ENCODE measurements around the gene TTBK2. TPM values are rescaled to one million over a fixed set of nuclear protein-coding genes. Genes with fewer than 3 reads are reported as not detected.

Gene TTBK2
- polyA plus RNA-seq, 1 donor from 2014 or later, result 15.2 TPM

DNA sequence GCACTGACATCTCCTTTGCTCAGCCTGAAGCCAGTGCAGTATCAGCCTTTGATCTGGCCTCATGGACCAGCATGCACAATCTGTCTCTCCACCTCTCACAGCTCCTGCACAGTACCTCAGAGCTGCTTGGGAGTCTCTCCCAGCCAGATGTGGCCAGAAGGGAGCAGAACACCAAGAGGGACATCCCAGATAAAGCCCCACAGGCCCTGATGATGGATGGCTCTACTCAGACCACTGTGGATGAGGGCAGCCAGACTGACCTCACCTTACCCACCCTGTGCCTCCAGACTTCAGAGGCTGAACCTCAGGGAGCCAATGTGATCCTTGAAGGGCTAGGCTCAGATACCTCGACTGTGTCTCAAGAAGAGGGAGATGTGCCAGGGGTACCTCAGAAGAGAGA, 228.0 kb downstream of the TTBK2 start:
- H3K4me3 ChIP-seq (ENCODE audit: low read length), result no peak overlapping the region
- no peaks in the 10 kb centered on the region for H3K36me3 ChIP-seq (ENCODE audit: insufficient read depth, low read length)
- H2AFZ ChIP-seq (ENCODE audit: low read depth, low read length), result no peak overlapping the region

DNA sequence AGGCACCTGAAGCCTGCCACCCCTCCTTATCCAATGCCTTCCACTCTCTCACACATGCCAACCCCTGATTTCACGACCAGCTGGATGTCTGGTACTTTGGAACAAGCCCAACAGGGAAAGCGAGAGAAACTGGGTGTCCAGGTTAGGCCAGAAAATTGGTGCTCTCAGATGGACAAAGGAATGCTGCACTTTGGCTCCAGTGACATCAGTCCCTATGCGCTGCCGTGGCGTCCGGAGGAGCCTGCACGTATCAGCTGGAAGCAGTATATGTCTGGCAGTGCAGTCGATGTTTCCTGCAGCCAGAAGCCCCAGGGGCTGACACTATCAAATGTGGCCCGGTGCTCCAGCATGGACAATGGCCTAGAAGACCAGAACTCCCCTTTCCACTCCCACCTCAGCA, 228.8 kb downstream of the TTBK2 start:
- no peaks in the 10 kb centered on the region for H3K27me3 ChIP-seq (ENCODE audit: insufficient read depth, low read depth, low read length)
- H3K79me2 ChIP-seq (replicated peaks; ENCODE audit: insufficient read depth, low read length), result no peaks in the 10 kb centered on the region
- H3K9me3 ChIP-seq (ENCODE audit: low read length), result no peaks in the 10 kb centered on the region
- H3K9ac ChIP-seq (ENCODE audit: low read length), result no peak overlapping the region
- no peaks in the 10 kb centered on the region for H4K20me1 ChIP-seq (ENCODE audit: insufficient read depth)
- H3K4me3 ChIP-seq (ENCODE audit: low read length), result no peak overlapping the region
- H3K27ac ChIP-seq (ENCODE audit: low read length), result no peak overlapping the region
- no peak overlapping the region for H3K4me2 ChIP-seq (ENCODE audit: low read length)
- H3K9me2 ChIP-seq (ENCODE audit: insufficient read depth, low read length), result no peaks in the 10 kb centered on the region
- TF ChIP-seq POLR2AphosphoS5 (IDR thresholded peaks at IDR 0.05) (no peak), CTCF (IDR thresholded peaks at IDR 0.05; ENCODE audit: poor library complexity, severe bottlenecking) (no peak), TAF1 (IDR thresholded peaks at IDR 0.05; ENCODE audit: low read depth) (no peak), EP300 (conservative IDR thresholded peaks at IDR 0.05; ENCODE audit: poor library complexity, severe bottlenecking) (no peak), MXI1 (conservative IDR thresholded peaks at IDR 0.05; ENCODE audit: poor library complexity, severe bottlenecking) (no peak), SMC3 (conservative IDR thresholded peaks at IDR 0.05; ENCODE audit: poor library complexity) (no peak), RAD21 (conservative IDR thresholded peaks at IDR 0.05) (no peak), EZH2 (IDR thresholded peaks at IDR 0.05; ENCODE audit: borderline replicate concordance, insufficient read depth, low read length, poor library complexity, severe bottlenecking) (no peak)
- TF ChIP-seq, protein P1, sequence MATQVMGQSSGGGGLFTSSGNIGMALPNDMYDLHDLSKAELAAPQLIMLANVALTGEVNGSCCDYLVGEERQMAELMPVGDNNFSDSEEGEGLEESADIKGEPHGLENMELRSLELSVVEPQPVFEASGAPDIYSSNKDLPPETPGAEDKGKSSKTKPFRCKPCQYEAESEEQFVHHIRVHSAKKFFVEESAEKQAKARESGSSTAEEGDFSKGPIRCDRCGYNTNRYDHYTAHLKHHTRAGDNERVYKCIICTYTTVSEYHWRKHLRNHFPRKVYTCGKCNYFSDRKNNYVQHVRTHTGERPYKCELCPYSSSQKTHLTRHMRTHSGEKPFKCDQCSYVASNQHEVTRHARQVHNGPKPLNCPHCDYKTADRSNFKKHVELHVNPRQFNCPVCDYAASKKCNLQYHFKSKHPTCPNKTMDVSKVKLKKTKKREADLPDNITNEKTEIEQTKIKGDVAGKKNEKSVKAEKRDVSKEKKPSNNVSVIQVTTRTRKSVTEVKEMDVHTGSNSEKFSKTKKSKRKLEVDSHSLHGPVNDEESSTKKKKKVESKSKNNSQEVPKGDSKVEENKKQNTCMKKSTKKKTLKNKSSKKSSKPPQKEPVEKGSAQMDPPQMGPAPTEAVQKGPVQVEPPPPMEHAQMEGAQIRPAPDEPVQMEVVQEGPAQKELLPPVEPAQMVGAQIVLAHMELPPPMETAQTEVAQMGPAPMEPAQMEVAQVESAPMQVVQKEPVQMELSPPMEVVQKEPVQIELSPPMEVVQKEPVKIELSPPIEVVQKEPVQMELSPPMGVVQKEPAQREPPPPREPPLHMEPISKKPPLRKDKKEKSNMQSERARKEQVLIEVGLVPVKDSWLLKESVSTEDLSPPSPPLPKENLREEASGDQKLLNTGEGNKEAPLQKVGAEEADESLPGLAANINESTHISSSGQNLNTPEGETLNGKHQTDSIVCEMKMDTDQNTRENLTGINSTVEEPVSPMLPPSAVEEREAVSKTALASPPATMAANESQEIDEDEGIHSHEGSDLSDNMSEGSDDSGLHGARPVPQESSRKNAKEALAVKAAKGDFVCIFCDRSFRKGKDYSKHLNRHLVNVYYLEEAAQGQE (IDR thresholded peaks at IDR 0.05; ENCODE audit: borderline replicate concordance), result no peak
- no peak overlapping the region for H2AFZ ChIP-seq (ENCODE audit: low read depth, low read length)
- no peaks in the 10 kb centered on the region for H3F3A ChIP-seq (ENCODE audit: insufficient read depth, low read length, poor library complexity, severe bottlenecking)
- no peaks in the 10 kb centered on the region for H3K36me3 ChIP-seq (ENCODE audit: insufficient read depth, low read length)

More for the DNA sequence above, 228.0 kb downstream of the TTBK2 start:
- no peak overlapping the region for H3K27ac ChIP-seq (ENCODE audit: low read length)
- TF ChIP-seq POLR2AphosphoS5 (IDR thresholded peaks at IDR 0.05), result no peak
- no peak for TF ChIP-seq EP300 (conservative IDR thresholded peaks at IDR 0.05; ENCODE audit: poor library complexity, severe bottlenecking)
- TF ChIP-seq, protein P1 (IDR thresholded peaks at IDR 0.05; ENCODE audit: borderline replicate concordance), result no peak
- TF ChIP-seq TAF1 (IDR thresholded peaks at IDR 0.05; ENCODE audit: low read depth), result no peak
- no peak for TF ChIP-seq RAD21 (conservative IDR thresholded peaks at IDR 0.05)
- TF ChIP-seq EZH2 (IDR thresholded peaks at IDR 0.05; ENCODE audit: borderline replicate concordance, insufficient read depth, low read length, poor library complexity, severe bottlenecking), result no peak
- no peak for TF ChIP-seq MXI1 (conservative IDR thresholded peaks at IDR 0.05; ENCODE audit: poor library complexity, severe bottlenecking)
- TF ChIP-seq SMC3 (conservative IDR thresholded peaks at IDR 0.05; ENCODE audit: poor library complexity), result no peak
- no peak for TF ChIP-seq CTCF (IDR thresholded peaks at IDR 0.05; ENCODE audit: poor library complexity, severe bottlenecking)
- H3K9me3 ChIP-seq (ENCODE audit: low read length), result no peaks in the 10 kb centered on the region
- H3K9ac ChIP-seq (ENCODE audit: low read length), result no peak overlapping the region
- H3K27me3 ChIP-seq (ENCODE audit: insufficient read depth, low read depth, low read length), result no peaks in the 10 kb centered on the region
- H3F3A ChIP-seq (ENCODE audit: insufficient read depth, low read length, poor library complexity, severe bottlenecking), result no peaks in the 10 kb centered on the region
- H3K4me2 ChIP-seq (ENCODE audit: low read length), result no peak overlapping the region
- no peaks in the 10 kb centered on the region for H3K79me2 ChIP-seq (replicated peaks; ENCODE audit: insufficient read depth, low read length)
- no peaks in the 10 kb centered on the region for H4K20me1 ChIP-seq (ENCODE audit: insufficient read depth)
- no peaks in the 10 kb centered on the region for H3K9me2 ChIP-seq (ENCODE audit: insufficient read depth, low read length)
